ENCODE results near the gene LRRC75B. TPM values are rescaled to one million over a fixed set of nuclear protein-coding genes. Genes with fewer than 3 reads are reported as not detected.

Gene LRRC75B
- total and polyA plus RNA-seq, 2 experiments from 2014 or later: 7.8 to 10.6 TPM

DNA sequence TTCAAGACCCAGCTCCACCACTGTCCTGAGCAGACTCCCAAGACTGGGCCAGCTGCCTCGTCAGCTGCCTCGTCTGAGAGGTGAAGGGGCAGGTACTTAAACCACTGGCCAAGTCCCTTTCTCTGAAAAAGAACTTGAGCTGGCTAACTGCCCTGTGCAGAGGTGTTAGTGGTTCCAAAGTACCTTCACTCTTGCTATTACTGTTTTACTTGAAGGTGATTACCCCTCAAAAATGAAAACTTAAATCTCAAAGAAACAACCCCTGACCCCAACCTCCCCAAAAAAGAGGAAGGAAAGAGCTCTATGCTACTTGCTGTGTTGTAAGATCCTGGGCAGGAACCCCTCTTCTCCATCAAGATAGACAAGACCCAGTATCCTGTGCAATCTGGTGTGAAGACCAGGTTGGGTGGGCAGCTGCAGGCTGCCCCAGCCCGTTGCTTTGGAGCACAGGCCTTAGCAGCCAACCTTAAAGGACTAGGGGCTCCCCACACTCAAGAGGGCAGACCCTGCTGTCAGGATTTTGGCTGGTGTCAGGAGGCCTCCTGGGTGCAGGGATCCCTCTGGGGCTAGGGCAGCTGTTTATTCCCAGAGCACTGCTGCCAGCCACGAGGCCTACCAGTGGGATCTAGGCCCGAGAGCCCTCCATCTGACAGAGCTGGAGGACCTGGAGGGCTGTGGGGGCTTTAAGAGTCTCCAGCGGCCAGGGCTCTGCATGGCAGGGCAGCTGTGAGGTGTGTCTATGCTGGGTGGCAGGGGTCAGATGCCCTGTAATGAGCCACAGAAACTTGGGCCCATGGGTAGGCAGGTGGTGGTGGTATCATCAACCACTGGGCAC lies 51.0 kb downstream of the LRRC75B start:
- H3K79me2 ChIP-seq (ENCODE audit: insufficient read depth): no peaks in the 10 kb centered on the region
- DNase-seq: no peak
- no peak for TF ChIP-seq EZH2phosphoT487 (IDR thresholded peaks at IDR 0.05; ENCODE audit: insufficient read depth, low read depth)
- no peak for TF ChIP-seq EZH2 (IDR thresholded peaks at IDR 0.05; ENCODE audit: insufficient read depth, poor library complexity, severe bottlenecking)
- 91 to 92% methylated on average over 6 of the region's 6 CpGs for WGBS, 2 experiments (ENCODE audit: low coverage in 1 of 2, low lambda C conversion rate in 2 of 2, missing lambda C conversion rate in 2 of 2)
- H3K36me3 ChIP-seq (ENCODE audit: low read depth): no peaks in the 10 kb centered on the region; the same call in 1 of the 2 replicates
- no peaks in the 10 kb centered on the region for H3K9me2 ChIP-seq (ENCODE audit: insufficient read depth)
- no peak overlapping the region for H2AFZ ChIP-seq
- no peaks in the 10 kb centered on the region for H3F3A ChIP-seq (ENCODE audit: insufficient read depth)
- no peak overlapping the region for H3K4me2 ChIP-seq (ENCODE audit: unreplicated experiment)
- no peaks in the 10 kb centered on the region for H4K20me1 ChIP-seq (ENCODE audit: insufficient read depth)
- H3K27ac ChIP-seq: no peak overlapping the region
- H3K4me3 ChIP-seq: no peak overlapping the region
- no peaks in the 10 kb centered on the region for H3K4me1 ChIP-seq (ENCODE audit: insufficient read depth)
- H3K27me3 ChIP-seq (replicated peaks; ENCODE audit: insufficient read depth): no peaks in the 10 kb centered on the region
- H3K9me3 ChIP-seq (ENCODE audit: low read depth): no peaks in the 10 kb centered on the region
- H3K9ac ChIP-seq: no peak overlapping the region
- in situ Hi-C loops (cut with MboI): no loop called here

DNA sequence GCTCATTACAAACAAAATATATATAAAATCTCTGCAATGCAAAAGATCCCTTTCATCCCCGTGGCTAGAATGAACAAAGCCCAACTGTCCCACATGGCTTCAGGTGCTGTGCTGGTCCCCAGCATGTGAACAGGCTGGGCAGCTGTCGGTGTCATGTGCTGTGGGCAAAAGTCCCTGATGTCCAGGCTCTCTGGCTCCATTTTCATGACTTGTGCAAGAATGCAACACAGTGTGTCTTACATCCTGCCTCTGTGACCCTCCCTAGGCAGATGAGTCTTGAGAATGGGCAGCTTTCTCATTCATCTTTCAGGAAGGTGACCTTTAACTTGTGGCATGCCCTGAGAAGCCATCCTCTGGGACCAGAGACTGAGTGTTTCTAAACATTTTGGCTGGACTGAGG lies 52.4 kb downstream of the LRRC75B start:
- H3K4me3 ChIP-seq: no peak overlapping the region
- H2AFZ ChIP-seq: no peak overlapping the region
- no peaks in the 10 kb centered on the region for H3K79me2 ChIP-seq (ENCODE audit: insufficient read depth)
- no peak for TF ChIP-seq EZH2phosphoT487 (IDR thresholded peaks at IDR 0.05; ENCODE audit: insufficient read depth, low read depth)
- no peak for TF ChIP-seq EZH2 (IDR thresholded peaks at IDR 0.05; ENCODE audit: insufficient read depth, poor library complexity, severe bottlenecking)
- no peak overlapping the region for H3K9ac ChIP-seq
- no peak overlapping the region for H3K27ac ChIP-seq
- H3K4me1 ChIP-seq (ENCODE audit: insufficient read depth): no peaks in the 10 kb centered on the region
- H3F3A ChIP-seq (ENCODE audit: insufficient read depth): no peaks in the 10 kb centered on the region
- H3K36me3 ChIP-seq (ENCODE audit: low read depth): no peaks in the 10 kb centered on the region; the same call in 1 of the 2 replicates
- in situ Hi-C loops (cut with MboI): no loop called here
- H3K9me3 ChIP-seq (ENCODE audit: low read depth): no peaks in the 10 kb centered on the region
- no peak overlapping the region for H3K4me2 ChIP-seq (ENCODE audit: unreplicated experiment)
- no peaks in the 10 kb centered on the region for H3K27me3 ChIP-seq (replicated peaks; ENCODE audit: insufficient read depth)
- DNase-seq: no peak
- H4K20me1 ChIP-seq (ENCODE audit: insufficient read depth): no peaks in the 10 kb centered on the region
- no peaks in the 10 kb centered on the region for H3K9me2 ChIP-seq (ENCODE audit: insufficient read depth)
- 71 to 72% methylated on average over 2 of the region's 2 CpGs for WGBS, 2 experiments (ENCODE audit: low coverage in 1 of 2, low lambda C conversion rate in 2 of 2, missing lambda C conversion rate in 2 of 2)

DNA sequence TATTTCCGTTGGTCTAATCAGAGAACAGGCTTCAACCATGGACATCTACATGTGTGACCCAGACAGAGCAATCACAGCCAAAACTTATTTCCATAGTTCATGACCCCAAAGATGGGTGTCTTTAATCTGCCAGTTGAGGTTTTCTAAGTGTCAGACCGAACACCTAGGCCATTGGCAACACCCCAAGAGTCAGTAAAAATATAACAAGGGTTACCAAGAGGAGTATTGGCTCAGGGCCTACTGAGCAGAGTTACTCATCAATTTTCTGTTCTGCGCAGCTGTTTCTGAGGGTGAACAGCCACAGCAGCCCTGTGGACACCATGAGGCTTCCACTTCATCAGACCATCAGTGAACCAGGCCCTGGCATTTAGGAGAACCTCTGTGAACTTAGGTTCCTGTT lies 56.8 kb downstream of the LRRC75B start:
- in situ Hi-C loops (cut with MboI): no loop called here
- H3K9me3 ChIP-seq (ENCODE audit: low read depth): no peaks in the 10 kb centered on the region

More for the DNA sequence above, 56.8 kb downstream of the LRRC75B start:
- H3K4me2 ChIP-seq (ENCODE audit: unreplicated experiment): no peak overlapping the region
- no peak overlapping the region for H2AFZ ChIP-seq
- no peaks in the 10 kb centered on the region for H3K36me3 ChIP-seq (ENCODE audit: low read depth)
- no peaks in the 10 kb centered on the region for H3K27me3 ChIP-seq (replicated peaks; ENCODE audit: insufficient read depth)
- H3K9ac ChIP-seq: no peak overlapping the region
- no peak overlapping the region for H3K4me3 ChIP-seq
- no peak for DNase-seq
- no peak for TF ChIP-seq EZH2phosphoT487 (IDR thresholded peaks at IDR 0.05; ENCODE audit: insufficient read depth, low read depth)
- no peak for TF ChIP-seq EZH2 (IDR thresholded peaks at IDR 0.05; ENCODE audit: insufficient read depth, poor library complexity, severe bottlenecking)
- H4K20me1 ChIP-seq (ENCODE audit: insufficient read depth): no peaks in the 10 kb centered on the region
- H3F3A ChIP-seq (ENCODE audit: insufficient read depth): no peaks in the 10 kb centered on the region
- no peaks in the 10 kb centered on the region for H3K4me1 ChIP-seq (ENCODE audit: insufficient read depth)
- H3K27ac ChIP-seq: no peak overlapping the region
- no peaks in the 10 kb centered on the region for H3K79me2 ChIP-seq (ENCODE audit: insufficient read depth)
- no peaks in the 10 kb centered on the region for H3K9me2 ChIP-seq (ENCODE audit: insufficient read depth)
- WGBS, 2 experiments (ENCODE audit: low coverage in 1 of 2, low lambda C conversion rate in 2 of 2, missing lambda C conversion rate in 2 of 2): 93 to 100% methylated on average over 3 of the region's 3 CpGs

Other genes with a start within 250 kb of the LRRC75B start
- gene ADORA2A, start 165.5 kb downstream of the LRRC75B start, total RNA-seq (2014; rRNA removed; shearing (Covaris generic)): 0.54 and 0.89 TPM in 2 replicates
- 0.30 and 0.64 TPM in 2 replicates for gene ADORA2A, start 165.5 kb downstream of the LRRC75B start, polyA plus RNA-seq (2016; fragmentation: Nextera tagmentation; extraction: Ambion mirVana)
- gene UPB1, start 97.7 kb downstream of the LRRC75B start, total RNA-seq (2014; rRNA removed; shearing (Covaris generic)): not detected in 2 replicates
- not detected in 2 replicates for gene UPB1, start 97.7 kb downstream of the LRRC75B start, polyA plus RNA-seq (2016; fragmentation: Nextera tagmentation; extraction: Ambion mirVana)
- gene GUCD1, start 37.9 kb downstream of the LRRC75B start, total RNA-seq (2014; rRNA removed; shearing (Covaris generic)): 92.4 and 125 TPM in 2 replicates
- 37.2 and 43.0 TPM in 2 replicates for gene GUCD1, start 37.9 kb downstream of the LRRC75B start, polyA plus RNA-seq (2016; fragmentation: Nextera tagmentation; extraction: Ambion mirVana)
- 79.4 and 106 TPM in 2 replicates for gene SNRPD3, start 37.1 kb downstream of the LRRC75B start, total RNA-seq (2014; rRNA removed; shearing (Covaris generic))
- 108 and 109 TPM in 2 replicates for gene SNRPD3, start 37.1 kb downstream of the LRRC75B start, polyA plus RNA-seq (2016; fragmentation: Nextera tagmentation; extraction: Ambion mirVana)
- gene GGT1, start 10.1 kb upstream of the LRRC75B start, total RNA-seq (2014; rRNA removed; shearing (Covaris generic)): 2.1 and 5.3 TPM in 2 replicates
- 0.14 and 0.60 TPM in 2 replicates for gene GGT1, start 10.1 kb upstream of the LRRC75B start, polyA plus RNA-seq (2016; fragmentation: Nextera tagmentation; extraction: Ambion mirVana)
- gene PIWIL3, start 181.6 kb upstream of the LRRC75B start, total RNA-seq (2014; rRNA removed; shearing (Covaris generic)): not detected in 2 replicates
- gene PIWIL3, start 181.6 kb upstream of the LRRC75B start, polyA plus RNA-seq (2016; fragmentation: Nextera tagmentation; extraction: Ambion mirVana): not detected in 2 replicates
- not detected in 2 replicates for gene SGSM1, start 213.1 kb upstream of the LRRC75B start, total RNA-seq (2014; rRNA removed; shearing (Covaris generic))
- gene SGSM1, start 213.1 kb upstream of the LRRC75B start, polyA plus RNA-seq (2016; fragmentation: Nextera tagmentation; extraction: Ambion mirVana): not detected in 2 replicates